Prostate gland (tissue), 2 donors: ENCODE results near the gene RASSF9. TPM values are rescaled to one million over a fixed set of nuclear protein-coding genes. Genes with fewer than 3 reads are reported as not detected.

Experiments used
- DNase-seq: peaks from one replicate; pipeline ENCODE4 v3.0.0-alpha.2; 2019; ENCODE audit warnings: low spot score
- H3K27ac ChIP-seq, 2 donors: fragments of 200-600 bp; sonication (generic); 2 replicates each; pipeline ENCODE4 v1.5.1; 2017 to 2019
- H3K27me3 ChIP-seq: fragments of 200-600 bp; sonication (generic); replicated peaks from 2 replicates; pipeline ENCODE4 v1.5.1; 2019; ENCODE audit not compliant: insufficient read depth
- H3K36me3 ChIP-seq, 2 donors: fragments of 200-600 bp; sonication (generic); 1 replicate in 1 of 2; 2 replicates in 1 of 2; pipeline versions ENCODE4 v1.5.1 to v1.8.1; 2017 to 2019
- H3K4me1 ChIP-seq: fragments of 200-600 bp; sonication (generic); replicated peaks from 2 replicates; pipeline ENCODE4 v1.5.1; 2019
- H3K4me3 ChIP-seq, 2 donors: fragments of 200-600 bp; sonication (generic); 2 replicates each; pipeline ENCODE4 v1.5.1; 2017 to 2019
- H3K9me3 ChIP-seq: fragments of 200-600 bp; sonication (generic); 2 replicates; pipeline ENCODE4 v1.5.1; 2017
- CTCF ChIP-seq, 4 experiments: fragments of 200-600 bp in 2 of 4; fragments of 450-650 bp in 2 of 4; sonication (generic) in 2 of 4; IDR thresholded peaks; 1 replicate in 3 of 4; 2 replicates in 1 of 4; pipeline ENCODE4 v1.5.1; 2016 to 2019; ENCODE audit warnings: antibody characterized with exemption in 4 of 4, mild to moderate bottlenecking in 2 of 4, moderate library complexity in 2 of 4
- POLR2A ChIP-seq: fragments of 450-650 bp; IDR thresholded peaks from one replicate; pipeline ENCODE4 v1.6.1; 2016; ENCODE audit warnings: antibody characterized with exemption, mild to moderate bottlenecking
- POLR2AphosphoS5 ChIP-seq: sonication (generic); formaldehyde crosslinking; IDR thresholded peaks from one replicate; pipeline ENCODE4 v1.6.1; 2017; ENCODE audit warnings: antibody characterized with exemption
- WGBS: methylation state at CpG from one replicate; pipeline ENCODE4 v1.1.5; 2018; 5-methylcytosine and 5-hydroxymethylcytosine counted together
- intact Hi-C: fragments of 100-400 bp; cut with DNase I; formaldehyde crosslinking; loops from one replicate; pipeline ENCODE4 v1.14.2; 2022
- total RNA-seq, 2 donors: library from RNA; depleted of rRNA; stranded (reverse); fragments of >200 nt; gene quantifications; one replicate each; pipeline ENCODE4 v1.1.0, GENCODE V29; 2016

The RASSF9 gene
- total RNA-seq, 2 donors from 2014 or later: 1.4 to 3.5 TPM

- H3K27ac ChIP-seq: no peak overlapping the region
- intact Hi-C loops: no loop called here
- no peaks in the 10 kb centered on the region for H3K4me1 ChIP-seq
- H3K27me3 ChIP-seq: no peaks in the 10 kb centered on the region
- H3K9me3 ChIP-seq: no peaks in the 10 kb centered on the region
- H3K36me3 ChIP-seq: no peaks in the 10 kb centered on the region
- DNase-seq: peak; percentile 45
- WGBS: 31% methylated on average over 5 of the region's 5 CpGs
- TF ChIP-seq POLR2AphosphoS5 (no peak), CTCF (IDR thresholded peaks at IDR 0.05) (peak; percentile 34 to 80 (median 74)), POLR2A (no peak)
- H3K4me3 ChIP-seq: no peak overlapping the region
Observed at GRCh38 chr12:85866986-85867776, 31.0 kb upstream of the RASSF9 start.

- Histone ChIP-seq H3K27me3 (no peaks in the 10 kb centered on the region), H3K9me3 (no peaks in the 10 kb centered on the region), H3K4me3 (no peak overlapping the region), H3K36me3 (no peaks in the 10 kb centered on the region), H3K4me1 (no peaks in the 10 kb centered on the region), H3K27ac (no peak overlapping the region)
- WGBS: 91% methylated on average over 6 of the region's 6 CpGs
- TF ChIP-seq POLR2AphosphoS5: no peak
- no peak for TF ChIP-seq POLR2A
- no peak for TF ChIP-seq CTCF (IDR thresholded peaks at IDR 0.05)
- DNase-seq: no peak
- intact Hi-C loops: no loop called here
Observed at GRCh38 chr12:85865890-85866289, 29.7 kb upstream of the RASSF9 start.

- TF ChIP-seq CTCF (IDR thresholded peaks at IDR 0.05) (no peak), POLR2A (no peak), POLR2AphosphoS5 (no peak)
- H3K27me3 ChIP-seq: no peaks in the 10 kb centered on the region
- H3K36me3 ChIP-seq: no peaks in the 10 kb centered on the region
- intact Hi-C loops: no loop called here
- H3K9me3 ChIP-seq: no peaks in the 10 kb centered on the region
- H3K4me3 ChIP-seq: no peak overlapping the region
- no peak for DNase-seq
- no peaks in the 10 kb centered on the region for H3K4me1 ChIP-seq
- WGBS: 76% methylated on average over 3 of the region's 3 CpGs
- no peak overlapping the region for H3K27ac ChIP-seq
Observed at GRCh38 chr12:85856966-85857365, 20.8 kb upstream of the RASSF9 start.

GRCh38 chr12:85855305-85855704, 19.1 kb upstream of the RASSF9 start:
- 83% methylated on average over 6 of the region's 6 CpGs for WGBS
- Histone ChIP-seq H3K27me3 (no peaks in the 10 kb centered on the region), H3K9me3 (no peaks in the 10 kb centered on the region), H3K27ac (no peak overlapping the region), H3K4me1 (no peaks in the 10 kb centered on the region), H3K36me3 (no peaks in the 10 kb centered on the region), H3K4me3 (no peak overlapping the region)
- TF ChIP-seq CTCF (IDR thresholded peaks at IDR 0.05) (no peak), POLR2A (no peak), POLR2AphosphoS5 (no peak)
- intact Hi-C loops: no loop called here
- no peak for DNase-seq

- 46% methylated on average over 3 of the region's 3 CpGs for WGBS
- intact Hi-C loops: no loop called here
- no peaks in the 10 kb centered on the region for H3K4me1 ChIP-seq
Observed at GRCh38 chr12:85849344-85849743, 13.1 kb upstream of the RASSF9 start.

More at GRCh38 chr12:85849344-85849743, 13.1 kb upstream of the RASSF9 start:
- Histone ChIP-seq H3K36me3 (no peaks in the 10 kb centered on the region), H3K9me3 (no peaks in the 10 kb centered on the region), H3K27me3 (no peaks in the 10 kb centered on the region), H3K27ac (no peak overlapping the region), H3K4me3 (no peak overlapping the region)
- DNase-seq: no peak
- no peak for TF ChIP-seq POLR2A
- no peak for TF ChIP-seq CTCF (IDR thresholded peaks at IDR 0.05)
- no peak for TF ChIP-seq POLR2AphosphoS5
